Endothelial cell (in vitro differentiated cells): Measurements from ENCODE around the gene KRT12. TPM values are rescaled to one million over a fixed set of nuclear protein-coding genes. Genes with fewer than 3 reads are reported as not detected.
"Not testable (repeated sequence)": the region's sequence is repeated elsewhere in the genome, so short reads cannot be mapped to it uniquely, and the experiment has no call there.

Source experiments
- DNase-seq: peaks from one replicate; pipeline ENCODE4 v3.0.0; 2021; ENCODE audit warnings: low spot score
- H3K27ac Mint-ChIP-seq: one replicate; pipeline ENCODE4 v1.8.0; 2021; ENCODE audit warnings: mixed read lengths, inconsistent platforms; ENCODE audit not compliant: unreplicated experiment
- H3K27me3 Mint-ChIP-seq: one replicate; pipeline ENCODE4 v1.8.0; 2021; ENCODE audit warnings: mild to moderate bottlenecking, moderate library complexity, mixed read lengths, inconsistent platforms; ENCODE audit not compliant: unreplicated experiment
- H3K36me3 Mint-ChIP-seq: one replicate; pipeline ENCODE4 v1.8.0; 2021; ENCODE audit warnings: mild to moderate bottlenecking, low read depth, mixed read lengths, inconsistent platforms; ENCODE audit not compliant: unreplicated experiment
- H3K4me1 Mint-ChIP-seq: one replicate; pipeline ENCODE4 v1.8.0; 2021; ENCODE audit warnings: mild to moderate bottlenecking, mixed read lengths, inconsistent platforms; ENCODE audit not compliant: unreplicated experiment
- H3K4me3 Mint-ChIP-seq: one replicate; pipeline ENCODE4 v1.8.0; 2021; ENCODE audit warnings: mild to moderate bottlenecking, mixed read lengths, inconsistent platforms; ENCODE audit not compliant: unreplicated experiment
- H3K9me3 Mint-ChIP-seq: one replicate; pipeline ENCODE4 v1.8.0; 2021; ENCODE audit warnings: mixed read lengths, inconsistent platforms; ENCODE audit not compliant: unreplicated experiment
- total RNA-seq: library from RNA; stranded (reverse); fragmentation: NEBNext Ultra II Directional; extraction: Animal tissue kit (Norgen Biotek cat#: 25700); gene quantifications from one replicate; pipeline ENCODE4 v1.2.1, GENCODE V29; 2021; ENCODE audit not compliant: unreplicated experiment
- TF ChIP-seq, protein P1 (sequence below): fragments of 200-600 bp; sonication (generic); IDR thresholded peaks from one replicate; pipeline ENCODE4 v1.5.0; 2021; ENCODE audit warnings: antibody characterized with exemption; ENCODE audit not compliant: unreplicated experiment

KRT12 gene
- total RNA-seq, 1 donor from 2014 or later = not detected

- Mint-ChIP-seq H3K4me1 (no peaks in the 10 kb centered on the region), H3K27me3 (no peaks in the 10 kb centered on the region), H3K9me3 (no peaks in the 10 kb centered on the region), H3K4me3 (no peak overlapping the region), H3K27ac (no peak overlapping the region), H3K36me3 (no peaks in the 10 kb centered on the region)
- TF ChIP-seq, protein P1, sequence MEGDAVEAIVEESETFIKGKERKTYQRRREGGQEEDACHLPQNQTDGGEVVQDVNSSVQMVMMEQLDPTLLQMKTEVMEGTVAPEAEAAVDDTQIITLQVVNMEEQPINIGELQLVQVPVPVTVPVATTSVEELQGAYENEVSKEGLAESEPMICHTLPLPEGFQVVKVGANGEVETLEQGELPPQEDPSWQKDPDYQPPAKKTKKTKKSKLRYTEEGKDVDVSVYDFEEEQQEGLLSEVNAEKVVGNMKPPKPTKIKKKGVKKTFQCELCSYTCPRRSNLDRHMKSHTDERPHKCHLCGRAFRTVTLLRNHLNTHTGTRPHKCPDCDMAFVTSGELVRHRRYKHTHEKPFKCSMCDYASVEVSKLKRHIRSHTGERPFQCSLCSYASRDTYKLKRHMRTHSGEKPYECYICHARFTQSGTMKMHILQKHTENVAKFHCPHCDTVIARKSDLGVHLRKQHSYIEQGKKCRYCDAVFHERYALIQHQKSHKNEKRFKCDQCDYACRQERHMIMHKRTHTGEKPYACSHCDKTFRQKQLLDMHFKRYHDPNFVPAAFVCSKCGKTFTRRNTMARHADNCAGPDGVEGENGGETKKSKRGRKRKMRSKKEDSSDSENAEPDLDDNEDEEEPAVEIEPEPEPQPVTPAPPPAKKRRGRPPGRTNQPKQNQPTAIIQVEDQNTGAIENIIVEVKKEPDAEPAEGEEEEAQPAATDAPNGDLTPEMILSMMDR = no peak
- DNase-seq = no peak
Observed at GRCh38 chr17:40864661-40865390, 2.2 kb downstream of the KRT12 start.

DNA sequence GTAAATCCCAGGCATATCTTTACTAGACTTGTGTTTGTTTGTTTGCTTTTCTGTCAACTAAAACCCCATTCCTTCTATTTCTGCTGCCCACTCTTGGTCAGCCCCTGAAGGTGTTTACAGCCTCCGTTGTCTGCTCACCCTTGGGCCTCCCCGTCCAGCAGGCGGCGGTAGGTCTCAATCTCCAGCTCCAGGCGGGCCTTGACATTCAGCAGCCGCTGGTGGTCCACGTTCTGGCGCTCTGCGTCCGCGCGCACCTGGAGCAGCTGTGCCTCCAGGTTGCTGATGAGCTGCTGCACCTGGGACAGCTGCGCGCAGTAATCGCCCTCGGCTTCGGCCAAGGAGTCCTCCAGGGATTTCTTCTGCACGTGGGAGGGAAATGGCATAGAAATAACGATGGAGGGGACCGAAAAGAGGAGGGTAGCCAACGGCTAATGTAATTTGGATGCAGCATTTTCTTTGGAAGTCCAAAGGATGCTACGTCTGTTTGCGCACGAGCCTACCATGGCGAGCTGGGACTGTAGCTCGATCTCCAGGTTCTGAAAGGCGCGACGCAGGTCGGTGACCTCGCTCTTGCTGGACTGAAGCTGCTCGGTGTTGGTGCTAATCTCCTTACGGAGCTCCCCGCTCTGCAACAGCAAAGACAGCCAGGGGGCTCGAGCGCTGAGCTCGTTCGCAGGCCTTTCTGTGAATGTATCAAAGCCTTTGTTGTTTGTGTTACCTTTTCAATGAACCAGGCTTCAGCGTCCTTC, 3.9 kb downstream of the KRT12 start:
- TF ChIP-seq, protein P1 = peak; percentile 66
- Mint-ChIP-seq H3K9me3 (no peaks in the 10 kb centered on the region), H3K4me1 (no peaks in the 10 kb centered on the region), H3K36me3 (no peaks in the 10 kb centered on the region), H3K27me3 (no peaks in the 10 kb centered on the region), H3K27ac (no peak overlapping the region), H3K4me3 (no peak overlapping the region)
- peak; percentile 82 for DNase-seq

GRCh38 chr17:40859536-40859935, 7.5 kb downstream of the KRT12 start:
- Mint-ChIP-seq H3K36me3 (no peaks in the 10 kb centered on the region), H3K27ac (no peak overlapping the region), H3K4me3 (no peak overlapping the region), H3K9me3 (no peaks in the 10 kb centered on the region), H3K27me3 (no peaks in the 10 kb centered on the region), H3K4me1 (no peaks in the 10 kb centered on the region)
- TF ChIP-seq, protein P1 = no peak
- DNase-seq = no peak

- H3K4me1 Mint-ChIP-seq, H3K4me3 Mint-ChIP-seq, H3K27ac Mint-ChIP-seq, H3K9me3 Mint-ChIP-seq, H3K27me3 Mint-ChIP-seq, DNase-seq, H3K36me3 Mint-ChIP-seq: not testable (repeated sequence)
Observed at GRCh38 chr17:40858667-40859066, 8.4 kb downstream of the KRT12 start.

DNA sequence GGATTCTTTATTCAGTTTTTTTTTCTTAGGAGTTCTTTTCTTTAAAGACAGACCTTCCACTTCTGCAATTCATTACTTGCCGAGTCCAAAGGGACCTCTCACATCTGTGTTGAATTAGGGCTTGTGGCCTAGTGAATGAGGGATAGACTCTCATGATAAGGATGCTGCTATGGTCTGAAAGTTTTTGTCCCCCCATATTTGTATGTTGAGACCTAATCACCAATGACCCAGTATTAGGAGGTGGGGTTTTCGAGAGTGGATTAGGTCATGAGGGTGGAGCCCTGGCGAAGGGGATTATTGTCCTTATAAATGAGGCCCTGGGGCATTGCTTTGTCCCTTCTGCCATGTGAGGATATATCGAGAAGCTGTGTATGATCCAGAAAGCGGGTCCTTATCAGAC, 9.5 kb downstream of the KRT12 start:
- H3K4me1 Mint-ChIP-seq = no peaks in the 10 kb centered on the region
- H3K27me3 Mint-ChIP-seq = no peaks in the 10 kb centered on the region
- H3K4me3 Mint-ChIP-seq = no peak overlapping the region
- H3K36me3 Mint-ChIP-seq = no peaks in the 10 kb centered on the region
- TF ChIP-seq, protein P1 = no peak
- H3K27ac Mint-ChIP-seq = no peak overlapping the region
- no peaks in the 10 kb centered on the region for H3K9me3 Mint-ChIP-seq
- DNase-seq = no peak
